Measurements from ENCODE around the gene DARS1. TPM values are rescaled to one million over a fixed set of nuclear protein-coding genes. Genes with fewer than 3 reads are reported as not detected.
"Not testable (repeated sequence)": the region's sequence is repeated elsewhere in the genome, so short reads cannot be mapped to it uniquely, and the experiment has no call there.

The DARS1 gene
- total RNA-seq, 1 donor from 2014 or later = 62.0 TPM

- DNase-seq (no peak), ATAC-seq (no peak)
- intact Hi-C loops (cut with micrococcal nuclease) = no loop called here
Observed at GRCh38 chr2:135991861-135992260, 6.4 kb upstream of the DARS1 start.

- intact Hi-C loops (cut with micrococcal nuclease) = no loop called here
- DNase-seq (no peak), ATAC-seq (no peak)
Observed at GRCh38 chr2:135987441-135987840, 2.0 kb upstream of the DARS1 start.

- no peak for DNase-seq
- intact Hi-C loops (cut with micrococcal nuclease) = no loop called here
- no peak for ATAC-seq
Observed at GRCh38 chr2:135986507-135986906, 1.1 kb upstream of the DARS1 start.

GRCh38 chr2:135985826-135986393, 484 bp upstream of the DARS1 start:
- intact Hi-C loops (cut with micrococcal nuclease) = no loop called here
- peak; percentile 54 for ATAC-seq

GRCh38 chr2:135984199-135985017, 1.0 kb downstream of the DARS1 start:
- intact Hi-C loops (cut with micrococcal nuclease) = no loop called here
- ATAC-seq (no peak), DNase-seq (no peak)

More at GRCh38 chr2:135985826-135986393, 484 bp upstream of the DARS1 start:
- DNase-seq = no peak

- DNase-seq = no peak
- ATAC-seq = no peak
- intact Hi-C loops (cut with micrococcal nuclease) = no loop called here
Observed at GRCh38 chr2:135980434-135981079, 4.9 kb downstream of the DARS1 start.

GRCh38 chr2:135975702-135976101, 9.7 kb downstream of the DARS1 start:
- DNase-seq (no peak), ATAC-seq (no peak)
- intact Hi-C loops (cut with micrococcal nuclease) = no loop called here

GRCh38 chr2:135974036-135974435, 11.4 kb downstream of the DARS1 start:
- ATAC-seq = no peak
- intact Hi-C loops (cut with micrococcal nuclease) = no loop called here
- no peak for DNase-seq

GRCh38 chr2:135969655-135970387, 15.6 kb downstream of the DARS1 start:
- no peak for ATAC-seq
- intact Hi-C loops (cut with micrococcal nuclease) = no loop called here
- DNase-seq = no peak

- intact Hi-C loops (cut with micrococcal nuclease) = no loop called here
- ATAC-seq = no peak
Observed at GRCh38 chr2:135965756-135966155, 19.7 kb downstream of the DARS1 start.

GRCh38 chr2:135964404-135964803, 21.0 kb downstream of the DARS1 start:
- intact Hi-C loops (cut with micrococcal nuclease); ATAC-seq; DNase-seq: not testable (repeated sequence)

More at GRCh38 chr2:135965756-135966155, 19.7 kb downstream of the DARS1 start:
- no peak for DNase-seq

- DNase-seq = no peak
- no peak for ATAC-seq
- intact Hi-C loops (cut with micrococcal nuclease) = no loop called here
Observed at GRCh38 chr2:135963841-135964240, 21.6 kb downstream of the DARS1 start.

- DNase-seq = no peak
- ATAC-seq = no peak
- intact Hi-C loops (cut with micrococcal nuclease) = no loop called here
Observed at GRCh38 chr2:135962366-135963123, 22.9 kb downstream of the DARS1 start.

- intact Hi-C loops (cut with micrococcal nuclease) = no loop called here
- no peak for ATAC-seq
- DNase-seq = no peak
Observed at GRCh38 chr2:135960656-135961551, 24.5 kb downstream of the DARS1 start.

- intact Hi-C loops (cut with micrococcal nuclease) = no loop called here
- ATAC-seq (no peak), DNase-seq (no peak)
Observed at GRCh38 chr2:135960150-135960549, 25.3 kb downstream of the DARS1 start.

GRCh38 chr2:135958927-135959326, 26.5 kb downstream of the DARS1 start:
- DNase-seq = not testable (repeated sequence)

GRCh38 chr2:135954020-135954601, 31.3 kb downstream of the DARS1 start:
- ATAC-seq (no peak), DNase-seq (no peak)
- intact Hi-C loops (cut with micrococcal nuclease) = no loop called here

More at GRCh38 chr2:135958927-135959326, 26.5 kb downstream of the DARS1 start:
- ATAC-seq; intact Hi-C loops (cut with micrococcal nuclease): not testable (repeated sequence)

GRCh38 chr2:135952891-135953290, 32.5 kb downstream of the DARS1 start:
- DNase-seq (no peak), ATAC-seq (no peak)
- intact Hi-C loops (cut with micrococcal nuclease) = no loop called here
